Ureter (tissue), 1 donor: Measurements from ENCODE around the gene LRRC73. TPM values are rescaled to one million over a fixed set of nuclear protein-coding genes. Genes with fewer than 3 reads are reported as not detected.
"Not testable (repeated sequence)": the region's sequence is repeated elsewhere in the genome, so short reads cannot be mapped to it uniquely, and the experiment has no call there.

Experiments used
- DNase-seq: peaks from one replicate; pipeline ENCODE4 v3.0.0-alpha.2; 2020; ENCODE audit warnings: low spot score
- total RNA-seq: library from RNA; stranded (reverse); gene quantifications from one replicate; pipeline ENCODE4 v1.2.4, GENCODE V29; 2023
- donor health status: DM: yes; HTN: yes; CAD: no.

Gene LRRC73
- total RNA-seq, 1 donor from 2014 or later, result 0.57 TPM

GRCh38 chr6:43510827-43511163 is 649 bp upstream of the LRRC73 start:
- no peak for DNase-seq

- no peak for DNase-seq
Measured at GRCh38 chr6:43509142-43509983, 783 bp downstream of the LRRC73 start.

DNA sequence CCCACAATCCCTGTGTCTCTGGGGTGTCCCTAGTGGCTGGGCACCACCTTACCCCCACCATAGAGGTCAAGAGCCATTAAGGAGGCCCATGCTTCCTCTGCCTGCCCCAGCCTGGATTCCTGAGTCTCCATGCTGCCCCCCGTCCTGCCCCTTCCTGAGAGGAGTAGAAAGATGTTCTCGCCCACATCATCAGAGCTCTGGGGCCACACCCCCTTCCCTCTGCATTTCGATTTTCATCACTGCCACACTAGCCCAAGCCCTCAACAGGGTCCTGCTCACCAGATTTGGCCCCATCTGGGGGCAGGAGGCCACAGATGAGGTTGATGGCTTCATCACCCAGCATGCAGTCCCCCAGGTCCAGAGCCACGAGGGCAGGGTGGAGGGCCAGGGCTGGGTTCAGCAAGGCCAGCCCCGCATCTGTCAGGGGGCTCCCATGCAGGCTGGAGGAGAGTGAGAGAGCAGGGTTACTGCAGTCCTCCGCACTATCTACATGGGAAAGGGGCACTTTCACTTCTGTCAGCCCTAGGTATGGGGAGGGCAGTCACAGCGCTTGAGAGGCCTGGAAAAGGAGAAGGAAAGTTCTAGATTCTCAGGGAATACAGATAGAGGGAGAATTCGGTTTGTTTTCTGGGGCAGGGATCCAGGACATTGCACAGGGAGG is 1.5 kb downstream of the LRRC73 start:
- DNase-seq, result no peak

- peak; percentile 87 for DNase-seq
Measured at GRCh38 chr6:43506667-43507471, 3.3 kb downstream of the LRRC73 start.

DNA sequence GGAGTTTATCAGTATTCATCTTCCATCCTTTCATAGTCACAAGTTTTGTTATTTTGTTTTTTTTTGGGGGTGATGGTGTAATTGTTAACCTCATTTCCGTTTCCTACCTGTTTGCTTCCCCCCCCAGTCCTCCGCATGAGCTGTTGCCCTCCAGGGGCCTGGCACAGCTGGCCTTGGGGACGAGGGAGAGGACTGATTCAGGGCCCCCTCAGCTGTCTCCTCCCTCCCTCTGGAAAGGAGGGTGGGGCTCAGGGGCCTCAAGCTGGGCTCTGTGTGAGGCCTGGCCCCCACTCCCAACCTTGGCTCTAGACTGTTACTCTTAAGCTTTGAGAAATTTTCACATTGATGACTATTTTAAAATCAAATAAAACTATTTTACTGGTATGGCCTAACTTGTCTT is 4.0 kb downstream of the LRRC73 start:
- no peak for DNase-seq

- no peak for DNase-seq
Measured at GRCh38 chr6:43505718-43506117, 4.4 kb downstream of the LRRC73 start.

- no peak for DNase-seq
Measured at GRCh38 chr6:43504756-43505593, 5.2 kb downstream of the LRRC73 start.

- DNase-seq, result no peak
Measured at GRCh38 chr6:43503443-43503842, 6.7 kb downstream of the LRRC73 start.

DNA sequence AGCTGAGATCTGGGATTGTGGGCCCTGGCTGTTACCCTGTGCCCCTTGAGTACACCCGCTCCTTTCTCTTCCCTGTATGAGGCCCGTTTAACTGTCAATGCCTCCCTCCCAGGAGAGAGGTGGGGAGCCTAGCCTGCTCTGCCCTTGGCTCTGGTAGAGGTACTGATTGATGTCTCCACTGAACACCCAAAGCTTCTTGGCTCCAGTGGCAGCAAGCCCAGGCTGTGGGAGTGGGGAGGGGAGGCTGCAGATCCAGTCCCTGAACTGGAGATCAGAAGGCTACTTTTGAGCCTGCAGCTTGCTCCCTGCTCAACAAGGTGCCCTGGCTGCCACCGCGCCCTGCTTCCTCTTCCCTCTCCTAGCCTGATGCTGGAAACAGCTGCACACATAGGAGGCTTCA is 7.5 kb downstream of the LRRC73 start:
- DNase-seq, result no peak

GRCh38 chr6:43500921-43501320 is 9.2 kb downstream of the LRRC73 start:
- DNase-seq, result no peak

DNA sequence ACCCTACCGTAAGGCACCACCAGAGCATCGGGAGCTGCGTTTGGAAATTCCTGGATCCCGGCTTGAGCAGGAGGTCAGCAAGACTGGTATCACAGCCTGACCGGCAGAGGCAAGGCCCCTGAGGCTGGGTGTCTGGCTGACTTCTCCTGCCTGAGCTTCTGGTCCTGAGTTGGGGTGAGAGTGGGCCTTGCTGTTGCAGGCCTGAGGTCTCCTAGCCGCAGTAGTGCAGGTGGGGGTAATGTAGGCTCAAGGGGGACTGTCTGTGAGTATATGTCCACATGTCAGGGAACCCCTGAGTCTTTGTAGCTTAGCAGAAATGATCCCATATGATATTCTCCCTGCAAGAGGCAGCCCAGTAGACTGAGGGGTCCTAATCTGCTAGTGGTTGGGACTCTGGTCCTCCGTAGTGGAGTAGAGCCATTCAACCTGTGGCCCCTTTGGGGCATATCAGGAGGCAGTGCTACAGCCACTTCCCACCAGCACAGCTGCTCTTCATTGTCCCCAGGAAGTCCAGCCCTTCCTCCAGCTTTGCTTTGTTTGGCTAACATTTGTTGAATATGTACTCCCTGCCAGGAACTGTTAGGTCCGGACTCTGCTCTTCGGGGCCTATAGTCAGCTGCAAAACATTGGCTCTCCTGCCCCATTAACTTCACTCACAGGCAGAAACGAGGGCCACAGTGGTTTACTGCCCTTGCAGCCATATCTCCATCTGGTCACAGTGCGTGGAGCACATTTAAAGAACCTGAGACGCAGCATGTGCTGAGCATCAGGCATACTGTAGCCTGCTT is 10.9 kb downstream of the LRRC73 start:
- no peak for DNase-seq

DNA sequence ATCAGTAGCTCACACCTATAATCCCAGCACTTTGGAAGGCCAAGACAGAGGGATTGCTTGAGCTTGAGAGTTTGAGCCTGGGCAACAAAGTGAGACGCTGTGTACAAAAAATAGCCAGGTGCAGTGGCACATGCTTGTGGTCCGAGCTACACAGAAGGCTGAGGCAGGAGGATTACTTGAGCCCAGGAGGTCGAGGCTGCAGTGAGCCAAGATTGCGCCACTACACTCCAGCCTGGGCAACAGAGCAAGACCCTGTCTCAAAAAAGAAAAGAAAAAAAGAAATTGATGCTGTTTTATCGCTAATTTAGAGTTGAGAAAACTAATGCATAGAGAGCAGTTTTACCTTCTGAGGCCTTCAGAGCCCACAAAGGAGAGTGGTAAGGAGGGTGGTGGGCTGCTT is 11.9 kb downstream of the LRRC73 start:
- DNase-seq, result not testable (repeated sequence)

DNA sequence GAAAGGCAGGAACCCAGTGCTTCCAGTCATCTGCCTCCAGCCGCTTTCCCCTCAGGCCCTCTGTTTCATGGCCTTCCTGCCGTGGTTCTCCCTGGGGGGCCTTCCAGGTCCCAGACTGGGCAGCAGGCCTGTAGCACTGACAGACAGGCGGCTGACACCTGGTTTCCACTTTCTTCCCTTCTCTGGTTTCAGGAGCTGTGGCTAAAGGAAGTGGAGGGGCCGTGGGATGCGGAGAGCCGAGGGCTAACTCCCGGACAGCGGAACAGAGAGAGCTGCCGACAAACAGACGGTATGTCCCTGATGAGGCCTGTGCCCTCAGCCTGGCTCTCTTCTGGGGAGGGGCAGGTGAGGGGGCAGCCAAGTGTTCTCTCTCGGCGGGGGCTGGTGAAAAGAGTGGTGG is 12.5 kb downstream of the LRRC73 start:
- no peak for DNase-seq

- no peak for DNase-seq
Measured at GRCh38 chr6:43497129-43497396, 13.1 kb downstream of the LRRC73 start.

- peak; percentile 70 for DNase-seq
Measured at GRCh38 chr6:43496370-43497128, 13.6 kb downstream of the LRRC73 start.

- DNase-seq, result no peak
Measured at GRCh38 chr6:43495409-43495941, 14.7 kb downstream of the LRRC73 start.

- no peak for DNase-seq
Measured at GRCh38 chr6:43494766-43495165, 15.4 kb downstream of the LRRC73 start.

- DNase-seq, result no peak
Measured at GRCh38 chr6:43494321-43494720, 15.8 kb downstream of the LRRC73 start.

GRCh38 chr6:43493833-43494232 is 16.3 kb downstream of the LRRC73 start:
- DNase-seq, result no peak

GRCh38 chr6:43493230-43493629 is 16.9 kb downstream of the LRRC73 start:
- DNase-seq, result no peak
